Endothelial cell of umbilical vein (primary cell): Measurements from ENCODE around the gene TSPAN5. TPM values are rescaled to one million over a fixed set of nuclear protein-coding genes. Genes with fewer than 3 reads are reported as not detected.

Experiments used
- BruUV-seq: library from RNA; stranded (reverse); fragments of 400-500 nt; replicated peaks from 2 replicates; lab custom pipeline; 2021; lab: Mats Ljungman, UMichigan
- CTCF ChIA-PET: fragments of 300-600, 350-600 bp; sonication (Branson Sonifier 250); formaldehyde crosslinking; loops from one replicate; lab custom pipeline; 2021; ENCODE audit warnings: antibody characterized with exemption, inconsistent platforms; lab: Charles Lee
- POLR2A ChIA-PET: fragments of 300-600, 350-600 bp; sonication (Branson Sonifier 250); formaldehyde crosslinking; loops from one replicate; lab custom pipeline; 2021; ENCODE audit warnings: antibody characterized with exemption, inconsistent platforms; lab: Charles Lee
- DNase-seq: peaks from one replicate; pipeline ENCODE4 v3.0.0-alpha.2; 2011; ENCODE audit warnings: low read depth, low spot score
- FAIRE-seq: peaks from 2 replicates; lab custom pipeline; 2011; peaks lifted over from hg19 to GRCh38; lab: Jason Lieb, UNC
- H2AFZ ChIP-seq: 2 replicates; pipeline ENCODE4 v1.6.0; 2012; ENCODE audit warnings: low read depth, low read length, control low read depth, inconsistent platforms
- H3K27ac ChIP-seq: 2 replicates; pipeline ENCODE4 v1.5.1; 2011; ENCODE audit warnings: low read depth, mild to moderate bottlenecking, control low read depth, low read length, moderate library complexity; ENCODE audit not compliant: insufficient read depth
- H3K27me3 ChIP-seq, 2 experiments: 2 replicates each; pipeline versions ENCODE4 v1.6.0 to v1.6.1; 2011; ENCODE audit warnings: low read length in 2 of 2, mixed read lengths in 1 of 2; ENCODE audit not compliant: control insufficient read depth in 2 of 2, insufficient read depth in 2 of 2
- H3K36me3 ChIP-seq, 2 experiments: 2 replicates in 1 of 2; 3 replicates in 1 of 2; pipeline ENCODE4 v1.5.1; 2011; ENCODE audit warnings: low read length in 2 of 2, mild to moderate bottlenecking in 1 of 2, moderate library complexity in 1 of 2; ENCODE audit not compliant: control insufficient read depth in 2 of 2, insufficient read depth in 2 of 2; ENCODE audit errors: extremely low read depth in 1 of 2
- H3K4me1 ChIP-seq: 3 replicates; pipeline ENCODE4 v1.5.1; 2011; ENCODE audit warnings: mild to moderate bottlenecking, low read length; ENCODE audit not compliant: control insufficient read depth, insufficient read depth; ENCODE audit errors: extremely low read depth
- H3K4me2 ChIP-seq: 2 replicates; pipeline ENCODE4 v1.6.1; 2011; ENCODE audit warnings: low read length, control low read depth, mixed read lengths; ENCODE audit not compliant: insufficient read depth
- H3K4me3 ChIP-seq, 3 experiments: fragments of 200-600 bp in 1 of 3; sonication (generic), shearing (Covaris generic) in 1 of 3; replicated peaks in 1 of 3; 2 replicates each; pipeline ENCODE4 v1.5.1; 2011 to 2016; ENCODE audit warnings: control low read depth in 3 of 3, low read length in 3 of 3, mild to moderate bottlenecking in 2 of 3, inconsistent platforms in 1 of 3, low read depth in 1 of 3, moderate library complexity in 1 of 3; ENCODE audit not compliant: insufficient read depth in 1 of 3
- H3K79me2 ChIP-seq: 2 replicates; pipeline ENCODE4 v1.6.0; 2012; ENCODE audit warnings: low read length, inconsistent platforms; ENCODE audit not compliant: control insufficient read depth, insufficient read depth
- H3K9ac ChIP-seq: replicated peaks from 2 replicates; pipeline ENCODE3; 2011; ENCODE audit warnings: low read length, control low read depth; ENCODE audit not compliant: insufficient read depth; ENCODE audit errors: extremely low read depth
- H3K9me1 ChIP-seq: replicated peaks from 3 replicates; pipeline ENCODE4 v1.6.0; 2011; ENCODE audit warnings: mild to moderate bottlenecking, low read length; ENCODE audit not compliant: control insufficient read depth, insufficient read depth; ENCODE audit errors: extremely low read depth
- H3K9me3 ChIP-seq: replicated peaks from 2 replicates; pipeline ENCODE4 v1.5.1; 2012; ENCODE audit warnings: low read length, inconsistent platforms; ENCODE audit not compliant: control insufficient read depth, insufficient read depth
- H4K20me1 ChIP-seq: replicated peaks from 2 replicates; pipeline ENCODE3; 2011; ENCODE audit warnings: mild to moderate bottlenecking, low read length; ENCODE audit not compliant: control insufficient read depth, insufficient read depth; ENCODE audit errors: extremely low read depth
- EZH2 ChIP-seq: IDR thresholded peaks from 2 replicates; pipeline ENCODE4 v1.6.1; 2012; ENCODE audit warnings: borderline replicate concordance, low read depth, mild to moderate bottlenecking, moderate library complexity, low read length, inconsistent platforms; ENCODE audit not compliant: severe bottlenecking
- FOS ChIP-seq: IDR thresholded peaks from 2 replicates; pipeline ENCODE4 v1.6.1; 2011; ENCODE audit warnings: mild to moderate bottlenecking, low read length, moderate library complexity, borderline replicate concordance; ENCODE audit not compliant: insufficient read depth
- GATA2 ChIP-seq: IDR thresholded peaks from 2 replicates; pipeline ENCODE4 v1.7.0; 2011; ENCODE audit warnings: low read depth, mild to moderate bottlenecking, moderate library complexity, mixed read lengths, low read length; ENCODE audit not compliant: insufficient read length, insufficient read depth
- JUN ChIP-seq: IDR thresholded peaks from 2 replicates; pipeline ENCODE4 v1.6.1; 2011; ENCODE audit warnings: borderline replicate concordance, low read depth; ENCODE audit not compliant: insufficient read length, insufficient read depth
- MYC ChIP-seq: IDR thresholded peaks from one replicate; pipeline ENCODE4 v1.6.1; 2011; ENCODE audit warnings: mild to moderate bottlenecking, low read depth, low read length
- POLR2A ChIP-seq: IDR thresholded peaks from 2 replicates; pipeline ENCODE4 v1.6.1; 2012; ENCODE audit warnings: low read depth, mild to moderate bottlenecking, control low read depth, low read length
- POLR2AphosphoS5 ChIP-seq: IDR thresholded peaks from 2 replicates; pipeline ENCODE4 v1.6.1; 2012; ENCODE audit warnings: low read depth, mild to moderate bottlenecking, control low read depth, low read length, moderate library complexity; ENCODE audit not compliant: insufficient read depth
- dilution Hi-C: fragments of 300-500 bp; cut with MboI; formaldehyde crosslinking; loops from one replicate; pipeline ENCODE4 v1.15.0; 2019; ENCODE audit warnings: low sequenced_read_pairs; ENCODE audit not compliant: extremely low pct_ligation_motif_present
- intact Hi-C: fragments of 100-400 bp; cut with micrococcal nuclease; formaldehyde crosslinking; loops from one replicate; pipeline ENCODE4 v1.10.0; 2022
- polyA plus RNA-seq, 4 experiments: library from polyadenylated mRNA; depleted of rRNA in 3 of 4; stranded (reverse) in 3 of 4; unstranded in 1 of 4; fragments of >200 nt; gene quantifications; 2 replicates each; pipeline versions ENCODE4 v1.2.1 to v1.2.3, GENCODE V29; 2011 to 2012; ENCODE audit warnings: missing spikeins in 1 of 4
- total RNA-seq: library from RNA; stranded (reverse); gene quantifications from 2 replicates; pipeline ENCODE4 v1.2.3, GENCODE V29; 2021
- TF ChIP-seq, protein P1 (sequence below), 2 donors: IDR thresholded peaks; 1 replicate in 1 of 2; 2 replicates in 1 of 2; pipeline ENCODE4 v1.5.1; 2011; ENCODE audit warnings: low read length in 2 of 2, mild to moderate bottlenecking in 2 of 2, moderate library complexity in 2 of 2, control low read depth in 1 of 2, inconsistent platforms in 1 of 2, low read depth in 1 of 2; ENCODE audit not compliant: insufficient read depth in 1 of 2; ENCODE audit errors: extremely low read depth in 1 of 2
- TF ChIP-seq, protein P2 (sequence below): IDR thresholded peaks from 2 replicates; pipeline ENCODE4 v1.6.1; 2011; ENCODE audit not compliant: insufficient read depth, insufficient read length

Gene TSPAN5
- total and polyA plus RNA-seq, 2 donors (not counting 3 experiments of a cell fraction or from before 2014, with no cell fraction given): 45.1 to 50.2 TPM

DNA sequence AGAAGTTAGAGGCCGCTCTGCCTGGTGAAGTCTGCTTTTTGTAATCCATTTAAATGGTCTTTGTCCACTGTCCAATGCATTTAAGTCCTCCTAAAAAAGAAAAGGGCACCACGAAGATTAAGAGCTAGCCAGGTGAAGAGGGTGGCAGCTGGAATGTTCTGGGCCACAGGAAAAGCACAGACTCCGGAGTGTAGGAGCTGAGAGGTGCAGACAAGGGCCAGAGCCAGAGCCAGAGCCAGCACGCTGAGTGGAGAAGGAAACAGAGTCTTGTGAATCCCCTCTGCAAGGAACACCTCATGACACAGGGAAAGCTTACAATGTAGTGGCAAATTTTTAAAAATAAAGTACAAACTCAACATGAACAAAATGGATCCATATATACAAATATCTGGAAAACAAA lies 83.6 kb downstream of the TSPAN5 start:
- no peak overlapping the region for H2AFZ ChIP-seq
- no peaks in the 10 kb centered on the region for H3K4me1 ChIP-seq
- no peaks in the 10 kb centered on the region for H3K9me1 ChIP-seq
- peaks cover 14% of the 10 kb centered on the region for H3K79me2 ChIP-seq
- H3K9ac ChIP-seq: no peak overlapping the region
- H3K36me3 ChIP-seq: peaks cover 0 to 6% of the 10 kb centered on the region in 2 experiments
- intact Hi-C loops (no loop called here), dilution Hi-C loops (no loop called here)
- CTCF ChIA-PET: interaction anchor here (0.9 kb wide), 1 partner anchor 107 kb away, joined by 4 read pairs; no protein-coding TSS in a partner anchor
- DNase-seq: no peak
- H4K20me1 ChIP-seq: no peaks in the 10 kb centered on the region
- TF ChIP-seq, protein P1, sequence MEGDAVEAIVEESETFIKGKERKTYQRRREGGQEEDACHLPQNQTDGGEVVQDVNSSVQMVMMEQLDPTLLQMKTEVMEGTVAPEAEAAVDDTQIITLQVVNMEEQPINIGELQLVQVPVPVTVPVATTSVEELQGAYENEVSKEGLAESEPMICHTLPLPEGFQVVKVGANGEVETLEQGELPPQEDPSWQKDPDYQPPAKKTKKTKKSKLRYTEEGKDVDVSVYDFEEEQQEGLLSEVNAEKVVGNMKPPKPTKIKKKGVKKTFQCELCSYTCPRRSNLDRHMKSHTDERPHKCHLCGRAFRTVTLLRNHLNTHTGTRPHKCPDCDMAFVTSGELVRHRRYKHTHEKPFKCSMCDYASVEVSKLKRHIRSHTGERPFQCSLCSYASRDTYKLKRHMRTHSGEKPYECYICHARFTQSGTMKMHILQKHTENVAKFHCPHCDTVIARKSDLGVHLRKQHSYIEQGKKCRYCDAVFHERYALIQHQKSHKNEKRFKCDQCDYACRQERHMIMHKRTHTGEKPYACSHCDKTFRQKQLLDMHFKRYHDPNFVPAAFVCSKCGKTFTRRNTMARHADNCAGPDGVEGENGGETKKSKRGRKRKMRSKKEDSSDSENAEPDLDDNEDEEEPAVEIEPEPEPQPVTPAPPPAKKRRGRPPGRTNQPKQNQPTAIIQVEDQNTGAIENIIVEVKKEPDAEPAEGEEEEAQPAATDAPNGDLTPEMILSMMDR (IDR thresholded peaks at IDR 0.05; ENCODE audit: extremely low read depth in 1 of 2, insufficient read depth in 1 of 2, low read depth in 1 of 2, low read length in 2 of 2): no peak
- TF ChIP-seq JUN (no peak), POLR2A (no peak), MYC (no peak)
- TF ChIP-seq, protein P2, sequence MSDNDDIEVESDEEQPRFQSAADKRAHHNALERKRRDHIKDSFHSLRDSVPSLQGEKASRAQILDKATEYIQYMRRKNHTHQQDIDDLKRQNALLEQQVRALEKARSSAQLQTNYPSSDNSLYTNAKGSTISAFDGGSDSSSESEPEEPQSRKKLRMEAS: no peak
- H3K4me2 ChIP-seq: no peak overlapping the region
- H3K4me3 ChIP-seq: no peak overlapping the region
- H3K9me3 ChIP-seq: no peaks in the 10 kb centered on the region
- POLR2A ChIA-PET: no interaction called here
- no peak for FAIRE-seq
- no TSS peak for BruUV-seq
- H3K27me3 ChIP-seq: no peaks in the 10 kb centered on the region
- H3K27ac ChIP-seq: no peak overlapping the region

DNA sequence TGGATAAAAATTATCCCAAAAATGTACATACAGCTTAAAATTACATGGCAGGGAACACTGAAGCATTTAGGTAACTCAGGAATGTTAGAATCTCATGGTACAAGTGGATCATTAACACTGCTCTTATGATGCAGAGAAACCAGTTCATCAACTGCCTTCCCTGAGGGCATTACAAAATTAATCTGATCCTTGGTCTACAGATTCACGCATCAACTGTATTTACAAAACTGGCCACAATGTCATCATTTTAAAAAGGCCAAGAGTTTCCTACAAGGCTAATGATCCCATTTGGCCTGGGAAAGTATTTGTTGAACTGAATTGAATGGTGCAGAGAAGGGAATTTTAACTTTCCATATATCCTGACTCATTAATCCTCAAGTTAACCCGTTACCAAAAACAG lies 84.6 kb downstream of the TSPAN5 start:
- H2AFZ ChIP-seq: no peak overlapping the region
- no peak overlapping the region for H3K4me2 ChIP-seq
- H3K79me2 ChIP-seq: peaks cover 8% of the 10 kb centered on the region
- DNase-seq: no peak
- H3K4me1 ChIP-seq: no peaks in the 10 kb centered on the region
- H3K9me1 ChIP-seq: no peaks in the 10 kb centered on the region
- intact Hi-C loops: no loop called here
- no peaks in the 10 kb centered on the region for H3K27me3 ChIP-seq
- H3K36me3 ChIP-seq: peaks cover 0 to 4% of the 10 kb centered on the region in 2 experiments
- FAIRE-seq: no peak
- POLR2A ChIA-PET: no interaction called here
- H4K20me1 ChIP-seq: no peaks in the 10 kb centered on the region
- H3K27ac ChIP-seq: no peak overlapping the region
- dilution Hi-C loops: no loop called here
- no peak overlapping the region for H3K4me3 ChIP-seq
- H3K9me3 ChIP-seq: no peaks in the 10 kb centered on the region
- TF ChIP-seq, protein P2: no peak
- TF ChIP-seq POLR2AphosphoS5 (no peak), EZH2 (no peak), GATA2 (no peak), MYC (no peak), JUN (no peak), FOS (no peak), POLR2A (no peak)
- TF ChIP-seq, protein P1 (IDR thresholded peaks at IDR 0.05; ENCODE audit: extremely low read depth in 1 of 2, insufficient read depth in 1 of 2, low read depth in 1 of 2, low read length in 2 of 2): no peak
- CTCF ChIA-PET: no interaction called here
- BruUV-seq: no TSS peak
- no peak overlapping the region for H3K9ac ChIP-seq
